ENCODE measurements around the gene MT1A.

- no peak for TF ChIP-seq CTCF (IDR thresholded peaks at IDR 0.05)
- TF ChIP-seq, protein P1, sequence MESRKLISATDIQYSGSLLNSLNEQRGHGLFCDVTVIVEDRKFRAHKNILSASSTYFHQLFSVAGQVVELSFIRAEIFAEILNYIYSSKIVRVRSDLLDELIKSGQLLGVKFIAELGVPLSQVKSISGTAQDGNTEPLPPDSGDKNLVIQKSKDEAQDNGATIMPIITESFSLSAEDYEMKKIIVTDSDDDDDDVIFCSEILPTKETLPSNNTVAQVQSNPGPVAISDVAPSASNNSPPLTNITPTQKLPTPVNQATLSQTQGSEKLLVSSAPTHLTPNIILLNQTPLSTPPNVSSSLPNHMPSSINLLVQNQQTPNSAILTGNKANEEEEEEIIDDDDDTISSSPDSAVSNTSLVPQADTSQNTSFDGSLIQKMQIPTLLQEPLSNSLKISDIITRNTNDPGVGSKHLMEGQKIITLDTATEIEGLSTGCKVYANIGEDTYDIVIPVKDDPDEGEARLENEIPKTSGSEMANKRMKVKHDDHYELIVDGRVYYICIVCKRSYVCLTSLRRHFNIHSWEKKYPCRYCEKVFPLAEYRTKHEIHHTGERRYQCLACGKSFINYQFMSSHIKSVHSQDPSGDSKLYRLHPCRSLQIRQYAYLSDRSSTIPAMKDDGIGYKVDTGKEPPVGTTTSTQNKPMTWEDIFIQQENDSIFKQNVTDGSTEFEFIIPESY (IDR thresholded peaks at IDR 0.05; ENCODE audit: borderline replicate concordance, low read depth) = no peak
- TF ChIP-seq MAX (IDR thresholded peaks at IDR 0.05; ENCODE audit: low read depth) = no peak
- TF ChIP-seq RAD21 (IDR thresholded peaks at IDR 0.05; ENCODE audit: low read length) = no peak
- TF ChIP-seq TAF1 (IDR thresholded peaks at IDR 0.05; ENCODE audit: borderline replicate concordance, low read depth, low read length) = no peak
- TF ChIP-seq EZH2phosphoT487 (IDR thresholded peaks at IDR 0.05; ENCODE audit: borderline replicate concordance, low read depth) = no peak
- no peak for TF ChIP-seq RFX5 (IDR thresholded peaks at IDR 0.05; ENCODE audit: low read length)
- no peak for TF ChIP-seq POLR2AphosphoS5 (IDR thresholded peaks at IDR 0.05; ENCODE audit: low read depth, low read length)
- TF ChIP-seq MEF2A (IDR thresholded peaks at IDR 0.05; ENCODE audit: borderline replicate concordance, low read depth) = no peak
- TF ChIP-seq GABPA (IDR thresholded peaks at IDR 0.05; ENCODE audit: low read depth) = no peak
- TF ChIP-seq NRF1 (IDR thresholded peaks at IDR 0.05; ENCODE audit: low read depth, low read length) = no peak
Observed at GRCh38 chr16:56635441-56635967, 3.0 kb upstream of the MT1A start.

Data from SK-N-SH (cell line).